Esophagus squamous epithelium (tissue), 5 donors: Measurements from ENCODE around the gene XRCC4. TPM values are rescaled to one million over a fixed set of nuclear protein-coding genes. Genes with fewer than 3 reads are reported as not detected.

Experiments used
- DNase-seq: peaks from one replicate; lab custom pipeline; 2025; lab: John Stamatoyannopoulos, UW
- H3K27ac ChIP-seq, 4 donors: fragments of 200-600 bp; sonication (generic); one replicate each; pipeline ENCODE4 v1.5.1; 2016 to 2019; ENCODE audit warnings: mild to moderate bottlenecking in 1 of 4
- H3K27me3 ChIP-seq, 4 donors: fragments of 200-600 bp; sonication (generic); 1 replicate in 3 of 4; 2 replicates in 1 of 4; pipeline versions ENCODE4 v1.5.1 to v1.6.0; 2017 to 2021; ENCODE audit warnings: antibody characterized with exemption in 1 of 4
- H3K36me3 ChIP-seq, 3 donors: fragments of 200-600 bp; sonication (generic); one replicate each; pipeline ENCODE4 v1.5.1; 2016 to 2019
- H3K4me1 ChIP-seq, 3 donors: fragments of 200-600 bp; sonication (generic); one replicate each; pipeline ENCODE4 v1.5.1; 2017 to 2019
- H3K4me3 ChIP-seq, 4 donors: fragments of 200-600 bp; sonication (generic); 1 replicate in 3 of 4; 2 replicates in 1 of 4; pipeline ENCODE4 v1.5.1; 2016 to 2019; ENCODE audit warnings: mild to moderate bottlenecking in 2 of 4, moderate library complexity in 1 of 4
- H3K9me3 ChIP-seq, 3 donors: fragments of 200-600 bp; sonication (generic); one replicate each; pipeline ENCODE4 v1.5.1; 2016 to 2019
- POLR2A ChIP-seq, 4 donors: fragments of 450-650 bp; IDR thresholded peaks; one replicate each; pipeline ENCODE4 v1.6.1; 2017; ENCODE audit warnings: antibody characterized with exemption in 4 of 4, mild to moderate bottlenecking in 4 of 4, moderate library complexity in 3 of 4
- WGBS, 2 donors: methylation state at CpG; one replicate each; pipeline ENCODE4 v1.1.5; 2018; 5-methylcytosine and 5-hydroxymethylcytosine counted together
- intact Hi-C: fragments of 100-400 bp; cut with DNase I; formaldehyde crosslinking; loops from one replicate; pipeline ENCODE4 v1.15.0; 2022
- total RNA-seq, 4 donors: library from RNA; depleted of rRNA; stranded (reverse); fragments of >200 nt; gene quantifications; one replicate each; pipeline ENCODE4 v1.1.0, GENCODE V29; 2016
- TF ChIP-seq, protein P1 (sequence below), 6 experiments: fragments of 450-650 bp in 4 of 6; fragments of 200-600 bp in 2 of 6; sonication (generic) in 2 of 6; IDR thresholded peaks; one replicate each; pipeline ENCODE4 v1.5.1; 2016 to 2019; ENCODE audit warnings: antibody characterized with exemption in 6 of 6, mild to moderate bottlenecking in 4 of 6, moderate library complexity in 4 of 6
- donor health status: DM: yes; HTN: yes; CAD: no.

Gene XRCC4
- total RNA-seq, 4 donors from 2014 or later, result 2.9 to 10.3 (median 7.4) TPM

- no peak overlapping the region for H3K4me3 ChIP-seq
- H3K9me3 ChIP-seq, result no peaks in the 10 kb centered on the region
- DNase-seq, result no peak
- intact Hi-C loops, result no loop called here
- no peaks in the 10 kb centered on the region for H3K4me1 ChIP-seq
- TF ChIP-seq, protein P1, sequence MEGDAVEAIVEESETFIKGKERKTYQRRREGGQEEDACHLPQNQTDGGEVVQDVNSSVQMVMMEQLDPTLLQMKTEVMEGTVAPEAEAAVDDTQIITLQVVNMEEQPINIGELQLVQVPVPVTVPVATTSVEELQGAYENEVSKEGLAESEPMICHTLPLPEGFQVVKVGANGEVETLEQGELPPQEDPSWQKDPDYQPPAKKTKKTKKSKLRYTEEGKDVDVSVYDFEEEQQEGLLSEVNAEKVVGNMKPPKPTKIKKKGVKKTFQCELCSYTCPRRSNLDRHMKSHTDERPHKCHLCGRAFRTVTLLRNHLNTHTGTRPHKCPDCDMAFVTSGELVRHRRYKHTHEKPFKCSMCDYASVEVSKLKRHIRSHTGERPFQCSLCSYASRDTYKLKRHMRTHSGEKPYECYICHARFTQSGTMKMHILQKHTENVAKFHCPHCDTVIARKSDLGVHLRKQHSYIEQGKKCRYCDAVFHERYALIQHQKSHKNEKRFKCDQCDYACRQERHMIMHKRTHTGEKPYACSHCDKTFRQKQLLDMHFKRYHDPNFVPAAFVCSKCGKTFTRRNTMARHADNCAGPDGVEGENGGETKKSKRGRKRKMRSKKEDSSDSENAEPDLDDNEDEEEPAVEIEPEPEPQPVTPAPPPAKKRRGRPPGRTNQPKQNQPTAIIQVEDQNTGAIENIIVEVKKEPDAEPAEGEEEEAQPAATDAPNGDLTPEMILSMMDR (IDR thresholded peaks at IDR 0.05), result no peak
- no peak for TF ChIP-seq POLR2A (IDR thresholded peaks at IDR 0.05)
- H3K27ac ChIP-seq, result no peak overlapping the region
- H3K27me3 ChIP-seq, result no peaks in the 10 kb centered on the region
- WGBS, 2 donors, result 32 to 58% methylated on average over 2 of the region's 2 CpGs
- no peaks in the 10 kb centered on the region for H3K36me3 ChIP-seq
Measured at GRCh38 chr5:83222906-83223305, 145.6 kb downstream of the XRCC4 start.

- no peak overlapping the region for H3K27ac ChIP-seq
- WGBS, 2 donors, result 88 to 97% methylated on average over 2 of the region's 2 CpGs
Measured at GRCh38 chr5:83227611-83228010, 150.3 kb downstream of the XRCC4 start.

DNA sequence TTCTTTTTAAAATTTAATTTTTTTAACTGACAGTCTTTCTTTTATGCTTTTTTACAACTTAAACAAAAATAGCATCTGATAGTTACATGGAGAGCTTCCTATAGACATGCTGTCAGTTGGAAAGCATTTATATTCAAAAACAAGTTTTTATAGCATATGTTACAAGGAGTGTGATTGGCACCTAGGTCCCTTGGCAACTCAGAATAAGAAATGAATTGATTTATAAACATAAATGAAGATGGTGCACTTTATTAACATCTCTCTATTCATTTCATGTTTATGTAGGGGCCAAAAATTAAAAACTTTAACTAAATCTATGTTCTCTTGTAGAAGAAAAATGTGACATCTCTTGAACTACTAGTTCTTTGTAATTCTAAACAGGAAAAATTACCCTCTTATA is 153.2 kb downstream of the XRCC4 start:
- H3K27me3 ChIP-seq, result no peaks in the 10 kb centered on the region
- TF ChIP-seq, protein P1 (IDR thresholded peaks at IDR 0.05), result no peak
- TF ChIP-seq POLR2A (IDR thresholded peaks at IDR 0.05), result no peak

More at GRCh38 chr5:83227611-83228010, 150.3 kb downstream of the XRCC4 start:
- TF ChIP-seq, protein P1 (IDR thresholded peaks at IDR 0.05), result no peak
- TF ChIP-seq POLR2A (IDR thresholded peaks at IDR 0.05), result no peak
- H3K4me3 ChIP-seq, result no peak overlapping the region
- DNase-seq, result no peak
- no peaks in the 10 kb centered on the region for H3K27me3 ChIP-seq
- no peaks in the 10 kb centered on the region for H3K36me3 ChIP-seq
- H3K4me1 ChIP-seq, result no peaks in the 10 kb centered on the region
- no peaks in the 10 kb centered on the region for H3K9me3 ChIP-seq
- intact Hi-C loops, result no loop called here

GRCh38 chr5:83244516-83244915 is 167.2 kb downstream of the XRCC4 start:
- Histone ChIP-seq H3K27me3 (no peaks in the 10 kb centered on the region), H3K9me3 (no peaks in the 10 kb centered on the region), H3K4me1 (peaks cover 0 to 4% (median 0%) of the 10 kb centered on the region in 3 donors), H3K27ac (no peak overlapping the region), H3K36me3 (no peaks in the 10 kb centered on the region), H3K4me3 (no peak overlapping the region)
- no peak for TF ChIP-seq POLR2A (IDR thresholded peaks at IDR 0.05)
- TF ChIP-seq, protein P1 (IDR thresholded peaks at IDR 0.05), result no peak
- DNase-seq, result no peak
- 71 to 92% methylated on average over 1 of the region's 1 CpG for WGBS, 2 donors
- intact Hi-C loops, result no loop called here

More for the DNA sequence above, 153.2 kb downstream of the XRCC4 start:
- no peaks in the 10 kb centered on the region for H3K4me1 ChIP-seq
- no peaks in the 10 kb centered on the region for H3K36me3 ChIP-seq
- intact Hi-C loops, result no loop called here
- H3K9me3 ChIP-seq, result no peaks in the 10 kb centered on the region
- no peak overlapping the region for H3K4me3 ChIP-seq
- no peak overlapping the region for H3K27ac ChIP-seq
- DNase-seq, result no peak

DNA sequence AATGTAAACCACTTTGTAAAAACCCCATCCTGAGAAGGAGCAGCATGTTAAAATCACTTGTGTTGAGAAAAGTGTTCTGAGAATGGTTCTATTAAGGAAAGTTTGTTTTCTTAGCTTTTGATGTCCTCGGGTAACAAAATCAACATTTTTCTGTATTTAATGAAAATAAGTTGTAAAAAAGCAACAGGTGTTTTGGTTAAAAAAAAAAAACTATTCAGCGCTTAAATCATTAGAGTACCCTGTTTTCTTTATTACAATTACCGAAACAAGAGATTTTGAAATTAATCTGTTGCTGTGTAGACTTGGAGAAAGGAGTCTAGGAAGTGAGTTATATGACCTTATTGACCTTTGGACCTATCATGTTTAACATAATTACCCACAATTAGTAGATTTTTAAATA is 167.7 kb downstream of the XRCC4 start:
- Histone ChIP-seq H3K27ac (no peak overlapping the region), H3K27me3 (no peaks in the 10 kb centered on the region), H3K9me3 (no peaks in the 10 kb centered on the region), H3K36me3 (no peaks in the 10 kb centered on the region), H3K4me1 (peaks cover 0 to 8% (median 0%) of the 10 kb centered on the region in 3 donors), H3K4me3 (no peak overlapping the region)
- DNase-seq, result no peak
- intact Hi-C loops, result no loop called here
- TF ChIP-seq, protein P1 (IDR thresholded peaks at IDR 0.05), result no peak
- TF ChIP-seq POLR2A (IDR thresholded peaks at IDR 0.05), result no peak
- 88 to 90% methylated on average over 3 of the region's 3 CpGs for WGBS, 2 donors
